GM12864 (cell line): ENCODE data around the gene GATAD2B.
"Not testable (repeated sequence)": the region's sequence is repeated elsewhere in the genome, so short reads cannot be mapped to it uniquely, and the experiment has no call there.

ENCODE experiments used
- DNase-seq: peaks from one replicate; pipeline ENCODE4 v3.0.0-alpha.2; 2011; ENCODE audit warnings: low read depth
- H3K4me3 ChIP-seq: 2 replicates; pipeline ENCODE4 v1.5.1; 2011; ENCODE audit warnings: mild to moderate bottlenecking, low read depth, low read length, control low read depth
- TF ChIP-seq, protein P1 (sequence below): IDR thresholded peaks from 2 replicates; pipeline ENCODE4 v1.5.1; 2011; ENCODE audit warnings: low read depth, mild to moderate bottlenecking, moderate library complexity, low read length, control low read depth, inconsistent platforms; ENCODE audit errors: missing control alignments

Gene GATAD2B

DNA sequence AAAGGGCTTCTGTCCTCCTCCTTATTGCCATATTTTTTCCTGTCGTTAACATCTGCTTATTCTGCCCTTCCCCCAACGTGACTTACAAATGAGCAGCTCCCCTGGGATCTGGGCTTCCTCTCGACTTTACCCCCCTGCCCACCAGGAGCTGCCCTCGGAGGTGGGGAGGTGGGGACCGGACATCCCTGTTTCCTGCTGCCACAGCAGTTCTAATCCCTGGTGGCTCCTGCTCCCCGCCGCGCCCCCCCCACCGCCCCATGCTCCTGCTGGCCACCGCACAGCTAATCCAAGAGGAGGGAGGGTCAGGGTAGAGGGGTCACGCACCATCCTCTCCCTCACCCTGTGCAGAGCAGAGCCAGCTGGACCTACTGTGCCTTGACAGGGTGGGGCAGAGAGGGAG, 152.0 kb downstream of the GATAD2B start:
- TF ChIP-seq, protein P1, sequence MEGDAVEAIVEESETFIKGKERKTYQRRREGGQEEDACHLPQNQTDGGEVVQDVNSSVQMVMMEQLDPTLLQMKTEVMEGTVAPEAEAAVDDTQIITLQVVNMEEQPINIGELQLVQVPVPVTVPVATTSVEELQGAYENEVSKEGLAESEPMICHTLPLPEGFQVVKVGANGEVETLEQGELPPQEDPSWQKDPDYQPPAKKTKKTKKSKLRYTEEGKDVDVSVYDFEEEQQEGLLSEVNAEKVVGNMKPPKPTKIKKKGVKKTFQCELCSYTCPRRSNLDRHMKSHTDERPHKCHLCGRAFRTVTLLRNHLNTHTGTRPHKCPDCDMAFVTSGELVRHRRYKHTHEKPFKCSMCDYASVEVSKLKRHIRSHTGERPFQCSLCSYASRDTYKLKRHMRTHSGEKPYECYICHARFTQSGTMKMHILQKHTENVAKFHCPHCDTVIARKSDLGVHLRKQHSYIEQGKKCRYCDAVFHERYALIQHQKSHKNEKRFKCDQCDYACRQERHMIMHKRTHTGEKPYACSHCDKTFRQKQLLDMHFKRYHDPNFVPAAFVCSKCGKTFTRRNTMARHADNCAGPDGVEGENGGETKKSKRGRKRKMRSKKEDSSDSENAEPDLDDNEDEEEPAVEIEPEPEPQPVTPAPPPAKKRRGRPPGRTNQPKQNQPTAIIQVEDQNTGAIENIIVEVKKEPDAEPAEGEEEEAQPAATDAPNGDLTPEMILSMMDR, result no peak
- DNase-seq, result no peak
- H3K4me3 ChIP-seq, result no peak overlapping the region

- DNase-seq, result no peak
- TF ChIP-seq, protein P1, result no peak
- no peak overlapping the region for H3K4me3 ChIP-seq
Measured at GRCh38 chr1:153769221-153769620, 153.6 kb downstream of the GATAD2B start.

DNA sequence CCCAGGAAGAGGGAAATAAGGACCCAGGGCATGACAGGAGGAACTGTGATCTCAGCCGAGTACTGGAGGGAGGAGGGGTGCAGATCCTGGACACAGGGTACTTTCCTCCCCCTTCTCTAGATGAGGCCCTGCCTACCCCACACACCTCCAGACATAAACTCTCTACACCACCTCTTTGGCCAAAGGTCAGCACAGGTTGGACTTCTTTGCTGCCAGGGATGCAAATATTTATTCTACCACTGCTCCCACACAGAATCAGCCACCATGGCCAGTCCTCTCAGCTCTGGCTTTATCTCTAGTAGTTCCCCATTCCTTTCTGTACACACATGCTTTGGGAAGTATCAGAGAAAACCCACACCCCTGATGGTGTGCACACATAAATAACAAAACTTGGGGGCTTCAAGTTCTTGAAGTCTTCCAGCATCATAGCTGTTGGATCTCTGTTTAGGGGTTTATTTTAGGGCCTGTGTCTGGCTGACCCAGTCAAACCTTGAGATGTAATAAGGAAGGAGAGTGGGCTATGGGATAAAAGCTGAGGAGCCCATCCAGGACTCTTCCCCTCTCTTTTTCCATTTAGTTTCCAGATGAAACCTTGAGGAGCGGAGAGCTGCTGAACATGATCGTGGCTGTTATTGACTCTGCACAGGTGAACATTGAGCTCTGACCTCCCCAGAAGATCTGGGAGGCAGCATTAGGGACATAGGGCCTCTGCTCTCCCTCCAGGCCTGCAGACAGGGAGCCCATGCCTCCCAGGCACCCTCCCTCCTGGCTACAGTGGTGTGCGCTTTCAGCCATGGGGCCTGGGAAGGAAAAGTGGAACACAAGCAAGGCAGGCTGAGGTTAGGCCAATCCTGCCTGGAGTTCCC, 154.2 kb downstream of the GATAD2B start:
- no peak overlapping the region for H3K4me3 ChIP-seq
- no peak for DNase-seq
- TF ChIP-seq, protein P1, result no peak

DNA sequence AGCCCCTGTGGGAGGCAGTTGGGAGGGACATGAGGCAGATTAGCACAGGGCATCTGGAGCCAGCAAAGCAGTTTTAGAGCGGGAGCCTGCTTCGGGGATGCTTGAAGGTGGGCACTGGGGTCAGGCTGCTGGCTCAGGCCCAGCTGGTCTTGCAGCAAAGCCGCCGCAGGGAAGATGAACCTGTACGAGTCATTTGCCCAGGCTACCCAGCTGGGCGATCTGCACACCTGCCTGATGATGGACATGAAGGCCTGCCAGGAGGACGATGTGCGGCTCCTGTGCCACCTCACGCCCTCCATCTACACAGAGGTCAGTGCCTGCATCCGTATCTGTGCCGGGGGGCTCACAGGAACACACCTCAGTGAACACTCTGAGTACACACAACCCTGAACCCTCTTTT, 155.3 kb downstream of the GATAD2B start:
- no peak overlapping the region for H3K4me3 ChIP-seq
- no peak for DNase-seq
- TF ChIP-seq, protein P1, result no peak

DNA sequence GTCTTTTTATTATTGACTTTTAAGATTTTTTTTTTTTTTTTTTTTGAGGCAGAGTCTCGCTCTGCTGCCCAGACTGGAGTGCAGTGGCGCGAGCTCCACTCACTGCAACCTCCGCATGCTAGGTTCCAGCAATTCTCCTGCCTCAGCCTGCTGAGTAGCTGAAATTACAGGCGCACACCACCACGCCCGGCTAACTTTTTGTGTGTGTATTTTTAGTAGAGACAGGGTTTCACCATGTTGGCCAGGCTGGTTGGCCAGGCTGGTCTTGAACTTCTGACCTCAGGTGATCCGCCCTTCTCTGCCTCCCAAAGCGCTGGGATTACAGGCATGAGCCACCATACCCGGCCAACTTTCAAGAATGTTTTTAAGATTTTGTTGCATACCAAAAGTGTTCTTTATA, 156.1 kb downstream of the GATAD2B start:
- H3K4me3 ChIP-seq, DNase-seq: not testable (repeated sequence)

DNA sequence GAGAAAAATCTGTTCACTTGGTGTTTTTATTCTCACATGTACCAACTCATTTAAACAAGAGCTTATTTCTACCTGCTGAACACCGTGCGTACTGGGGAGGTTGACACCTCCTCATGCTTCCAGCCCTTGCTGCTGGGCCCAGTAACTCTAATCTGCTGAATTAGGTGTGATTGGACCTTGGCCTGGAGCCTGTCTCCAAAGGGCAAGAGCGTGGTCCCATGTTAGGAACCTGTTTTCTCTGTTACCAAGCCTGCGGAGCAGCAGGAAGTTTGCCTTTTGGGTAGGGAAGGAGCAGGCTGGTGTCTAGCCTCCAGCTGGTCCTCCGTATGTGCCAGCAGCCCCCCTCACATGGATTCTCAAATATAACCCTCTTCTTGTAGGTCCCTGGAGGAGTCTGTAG, 158.5 kb downstream of the GATAD2B start:
- no peak for DNase-seq
- H3K4me3 ChIP-seq, result no peak overlapping the region
- TF ChIP-seq, protein P1, result no peak

- DNase-seq, result no peak
- TF ChIP-seq, protein P1, result no peak
- no peak overlapping the region for H3K4me3 ChIP-seq
Measured at GRCh38 chr1:153763365-153764225, 159.2 kb downstream of the GATAD2B start.
